HG02938 (cell line): ENCODE measurements around the gene N4BP2L1.

Source experiments
- ATAC-seq: cut with Tn5 transposase; IDR thresholded peaks from one replicate; pipeline ENCODE4 v1.9.1; 2021; ENCODE audit warnings: mild to moderate bottlenecking, moderate library complexity; ENCODE audit not compliant: unreplicated experiment

N4BP2L1 gene

GRCh38 chr13:32432856-32433255 lies 4.9 kb upstream of the N4BP2L1 start:
- ATAC-seq: no peak

- no peak for ATAC-seq
These were observed 3.4 kb upstream of the N4BP2L1 start for GRCh38 chr13:32431361-32431760.

GRCh38 chr13:32430018-32430747 lies 2.3 kb upstream of the N4BP2L1 start:
- ATAC-seq: no peak

- no peak for ATAC-seq
These were observed 1.5 kb upstream of the N4BP2L1 start for GRCh38 chr13:32429433-32429909.

GRCh38 chr13:32428581-32429432 lies 877 bp upstream of the N4BP2L1 start:
- ATAC-seq: no peak

GRCh38 chr13:32426990-32427851 lies 709 bp downstream of the N4BP2L1 start:
- ATAC-seq: peak; percentile 10

- ATAC-seq: peak; percentile 40
These were observed 1.5 kb downstream of the N4BP2L1 start for GRCh38 chr13:32426191-32426989.

GRCh38 chr13:32425158-32425557 lies 2.8 kb downstream of the N4BP2L1 start:
- ATAC-seq: no peak

- ATAC-seq: no peak
These were observed 4.3 kb downstream of the N4BP2L1 start for GRCh38 chr13:32423592-32423991.

- no peak for ATAC-seq
These were observed 8.1 kb downstream of the N4BP2L1 start for GRCh38 chr13:32419862-32420261.

- ATAC-seq: no peak
These were observed 9.9 kb downstream of the N4BP2L1 start for GRCh38 chr13:32417995-32418394.

- no peak for ATAC-seq
These were observed 12.9 kb downstream of the N4BP2L1 start for GRCh38 chr13:32415019-32415418.

GRCh38 chr13:32414580-32414979 lies 13.3 kb downstream of the N4BP2L1 start:
- no peak for ATAC-seq

- ATAC-seq: no peak
These were observed 14.6 kb downstream of the N4BP2L1 start for GRCh38 chr13:32413284-32413683.

- ATAC-seq: no peak
These were observed 18.1 kb downstream of the N4BP2L1 start for GRCh38 chr13:32409561-32410421.

- no peak for ATAC-seq
These were observed 19.0 kb downstream of the N4BP2L1 start for GRCh38 chr13:32409001-32409313.

- ATAC-seq: no peak
These were observed 19.5 kb downstream of the N4BP2L1 start for GRCh38 chr13:32408296-32409000.

- no peak for ATAC-seq
These were observed 20.1 kb downstream of the N4BP2L1 start for GRCh38 chr13:32407854-32408253.

GRCh38 chr13:32403108-32403507 lies 24.8 kb downstream of the N4BP2L1 start:
- no peak for ATAC-seq
